EL (cell line): ENCODE data around the gene EGFL8.

Experiments used
- DNase-seq: peaks from one replicate; pipeline ENCODE4 v3.0.0-alpha.2; 2016

EGFL8 gene

DNA sequence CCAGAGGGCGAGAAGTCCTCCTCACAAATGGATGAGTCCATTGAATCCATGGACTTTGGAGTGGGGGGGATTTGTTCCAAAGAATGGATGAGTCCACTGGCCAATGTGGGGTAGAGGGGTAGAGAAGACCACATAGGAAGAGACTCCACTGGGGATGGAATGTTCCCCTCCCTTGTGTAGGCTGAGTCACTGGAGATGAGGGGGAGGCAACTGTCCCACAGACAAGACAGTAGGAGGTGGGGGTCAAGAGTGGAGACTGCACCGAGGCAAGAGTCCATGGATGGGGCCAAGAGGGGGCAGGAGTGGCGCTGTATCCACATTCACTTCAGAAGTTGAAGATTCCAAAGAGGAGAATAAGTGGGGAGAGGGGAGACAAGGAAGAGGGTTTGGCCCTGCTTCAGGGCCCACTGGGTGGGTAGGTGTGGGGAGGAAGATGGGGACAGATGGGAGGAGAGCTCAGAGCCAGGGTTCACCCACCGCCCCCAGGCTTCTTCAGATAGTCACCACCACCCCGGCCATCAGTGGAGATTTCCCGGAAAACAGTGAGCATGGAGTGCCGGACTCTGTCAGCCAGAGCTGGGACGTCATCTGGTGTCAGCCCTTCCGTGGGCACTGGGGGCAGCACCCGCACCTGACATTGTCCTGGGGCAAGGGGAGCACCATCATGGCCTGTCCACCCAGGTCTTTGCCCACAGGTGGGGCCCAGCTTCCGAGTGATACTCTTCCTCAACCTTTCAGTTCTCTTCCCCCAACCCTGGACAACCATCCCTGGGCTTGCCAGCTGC lies 4.6 kb downstream of the EGFL8 start:
- peak; percentile 42 for DNase-seq

- peak; percentile 59 for DNase-seq
Observed at GRCh38 chr6:32170294-32170693, 5.9 kb downstream of the EGFL8 start.

- no peak for DNase-seq
Observed at GRCh38 chr6:32171234-32171633, 6.8 kb downstream of the EGFL8 start.

GRCh38 chr6:32173051-32173727 lies 8.8 kb downstream of the EGFL8 start:
- no peak for DNase-seq

DNA sequence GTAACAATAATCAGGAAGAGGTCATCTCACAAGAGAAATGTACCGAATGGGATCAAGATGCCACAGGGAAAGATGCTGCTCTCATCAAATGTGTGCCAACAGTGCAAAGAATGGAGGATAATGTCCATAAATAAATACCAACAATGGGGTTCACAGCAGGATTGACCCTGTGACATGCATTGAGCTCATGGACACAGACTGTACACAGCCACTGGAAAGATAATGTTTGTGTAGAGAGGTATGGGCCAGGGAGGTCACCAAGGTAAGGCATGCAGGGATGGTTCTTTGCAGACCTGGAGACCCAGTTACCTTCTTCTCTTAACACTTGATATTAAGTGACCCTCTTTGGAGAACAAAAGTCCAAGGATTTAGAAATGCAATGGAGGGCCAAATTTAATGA lies 10.0 kb downstream of the EGFL8 start:
- no peak for DNase-seq

GRCh38 chr6:32175322-32175710 lies 10.9 kb downstream of the EGFL8 start:
- DNase-seq = no peak

DNA sequence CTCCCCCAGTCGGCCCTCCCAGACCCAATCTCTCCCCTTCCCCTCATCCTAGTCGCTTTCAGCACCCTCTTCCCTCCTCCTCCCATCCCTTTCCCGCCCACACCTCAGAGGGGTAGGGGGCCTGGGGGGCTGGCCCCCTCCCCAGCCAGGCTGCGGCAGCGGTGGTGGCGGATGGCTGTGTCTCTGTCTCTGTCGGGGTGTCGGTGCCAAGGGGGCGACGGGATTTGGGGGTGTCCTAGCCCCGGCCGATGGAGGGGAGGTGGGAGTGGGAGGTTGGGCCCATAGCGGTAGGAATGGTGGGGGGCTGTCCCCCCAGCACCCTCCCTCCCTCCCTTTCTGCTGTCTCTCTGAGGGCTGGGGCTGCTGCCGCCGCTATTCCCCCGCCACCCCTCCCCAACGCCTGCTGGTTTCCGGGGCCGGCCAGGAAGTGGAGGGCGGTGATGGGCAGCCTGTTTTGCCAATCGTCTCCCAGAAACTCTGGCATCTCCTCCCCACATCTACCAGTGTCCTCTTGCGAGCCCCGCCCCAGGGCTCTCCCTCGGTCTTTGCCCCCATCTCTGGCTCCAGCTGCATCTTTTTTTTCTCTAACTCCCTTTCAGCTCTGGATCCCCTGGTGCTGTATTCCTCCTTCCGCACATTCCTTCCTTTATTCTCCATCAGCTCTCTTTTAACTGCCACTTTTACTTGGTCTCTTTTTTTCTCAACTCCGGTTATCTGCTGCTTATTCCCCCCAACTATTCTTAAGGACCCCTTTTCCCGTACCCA lies 11.5 kb downstream of the EGFL8 start, which contains the start of gene AGPAT1:
Gene AGPAT1 (minus strand): TSS at position 374 of the 765 bp plus-strand sequence. CDS start 4,588 bp downstream, outside the sequence.
- peak; percentile 98 for DNase-seq

DNA sequence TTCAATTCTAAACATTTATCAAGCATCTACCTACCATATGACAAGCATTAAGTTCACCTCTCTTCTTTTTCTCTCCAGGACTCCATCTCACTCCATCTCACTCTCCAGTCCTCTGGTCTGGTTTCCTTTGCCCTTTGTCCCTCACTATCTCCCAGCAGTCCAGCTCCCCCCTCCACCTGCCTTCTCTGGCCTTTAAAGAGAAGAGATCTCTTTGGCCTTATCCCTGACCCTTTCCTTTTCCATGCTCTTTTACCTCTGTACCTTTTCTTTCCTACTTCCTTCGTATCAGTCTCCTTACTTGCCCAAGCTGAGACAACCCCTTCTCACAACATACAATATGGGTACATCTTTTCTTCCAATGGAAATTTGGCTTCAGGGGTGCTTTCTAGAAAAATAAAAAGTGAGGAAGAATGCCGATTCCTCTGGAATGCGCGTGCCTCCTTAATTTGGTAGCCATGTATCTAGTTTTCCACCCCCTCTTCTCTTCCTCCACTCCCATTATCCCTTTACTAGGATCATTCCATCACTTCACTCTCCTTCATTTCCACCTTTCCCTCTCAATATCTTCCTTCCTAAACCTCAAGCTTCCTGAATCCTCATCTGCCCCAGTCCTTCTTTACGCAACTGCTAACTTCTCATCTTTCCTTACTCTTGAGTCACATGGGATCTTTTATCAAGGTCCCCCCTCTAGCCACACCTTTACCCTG lies 12.2 kb downstream of the EGFL8 start:
- no peak for DNase-seq

DNA sequence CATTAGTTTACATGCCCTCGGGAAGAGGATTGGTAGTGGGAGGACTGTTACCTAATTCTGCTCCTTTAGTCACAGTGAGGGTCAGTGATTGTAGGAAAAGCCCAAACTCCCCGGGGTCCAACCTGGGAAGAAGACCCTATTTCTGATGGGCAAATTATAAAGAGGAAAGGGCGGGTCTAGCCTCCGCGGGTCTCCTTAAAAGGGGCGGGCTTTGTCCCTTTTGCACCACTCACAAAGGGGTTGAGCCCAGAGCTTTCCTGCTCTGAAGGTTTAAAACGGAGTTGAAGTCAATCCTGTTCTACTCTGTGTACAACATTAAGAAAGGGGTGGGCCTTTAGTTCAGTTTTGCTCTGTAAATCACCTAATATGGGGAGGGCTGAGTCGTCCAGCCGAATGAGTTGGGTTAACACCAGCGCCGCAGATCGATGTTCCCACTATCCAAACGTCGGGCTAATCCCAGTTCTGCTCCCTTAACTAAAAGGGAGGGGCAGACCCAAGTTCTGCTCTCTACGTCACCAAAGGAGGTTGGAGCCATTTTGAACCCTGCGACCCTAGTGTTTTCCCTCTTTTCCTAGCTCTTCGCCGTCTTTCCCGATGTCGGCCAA lies 12.9 kb downstream of the EGFL8 start:
- DNase-seq = no peak

DNA sequence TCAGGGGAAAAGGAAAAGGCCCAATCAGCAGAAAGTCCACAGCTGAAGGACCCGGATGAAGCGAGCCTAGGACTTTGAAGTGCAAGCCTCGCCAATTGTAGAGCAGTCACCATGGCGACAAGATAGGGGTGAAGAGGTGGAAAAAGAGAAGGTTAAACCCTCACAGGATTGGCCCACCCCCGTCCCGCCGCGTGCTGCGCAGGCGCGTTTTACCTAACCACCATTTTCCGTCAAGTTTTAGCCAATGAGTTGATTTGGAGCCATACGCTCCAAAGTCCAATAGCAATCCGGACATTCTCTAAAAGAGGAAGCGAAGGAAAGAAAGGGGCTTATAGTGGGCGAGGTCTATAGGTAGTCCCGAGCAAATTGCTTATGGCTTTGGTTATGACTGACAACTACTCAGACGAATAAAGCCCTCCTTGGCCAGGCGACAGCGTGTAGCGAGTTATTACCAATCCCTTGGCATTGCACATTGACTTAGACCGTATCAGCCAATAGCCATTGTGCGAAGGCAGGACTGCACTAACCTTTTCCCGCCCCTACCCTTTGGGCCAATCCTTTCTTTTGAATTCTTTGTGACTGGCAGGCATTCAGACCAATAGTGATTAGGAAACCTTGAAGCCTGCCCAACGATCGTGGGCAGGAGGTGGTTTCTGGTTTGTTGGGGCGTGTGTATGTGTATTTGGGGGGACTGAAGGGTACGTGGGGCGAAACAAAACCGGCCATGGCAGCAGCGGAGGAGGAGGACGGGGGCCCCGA lies 13.6 kb downstream of the EGFL8 start, which contains the start of gene RNF5:
Gene RNF5 (plus strand): TSS at position 618 of the 759 bp plus-strand sequence. CDS start 107 bp downstream, at position 725.
- peak; percentile 100 for DNase-seq

GRCh38 chr6:32178547-32179440 lies 14.4 kb downstream of the EGFL8 start:
- no peak for DNase-seq

- DNase-seq = no peak
Observed at GRCh38 chr6:32179766-32180405, 15.5 kb downstream of the EGFL8 start.

GRCh38 chr6:32181148-32181702 lies 16.8 kb downstream of the EGFL8 start:
- no peak for DNase-seq

- DNase-seq = no peak
Observed at GRCh38 chr6:32181915-32182529, 17.6 kb downstream of the EGFL8 start.

DNA sequence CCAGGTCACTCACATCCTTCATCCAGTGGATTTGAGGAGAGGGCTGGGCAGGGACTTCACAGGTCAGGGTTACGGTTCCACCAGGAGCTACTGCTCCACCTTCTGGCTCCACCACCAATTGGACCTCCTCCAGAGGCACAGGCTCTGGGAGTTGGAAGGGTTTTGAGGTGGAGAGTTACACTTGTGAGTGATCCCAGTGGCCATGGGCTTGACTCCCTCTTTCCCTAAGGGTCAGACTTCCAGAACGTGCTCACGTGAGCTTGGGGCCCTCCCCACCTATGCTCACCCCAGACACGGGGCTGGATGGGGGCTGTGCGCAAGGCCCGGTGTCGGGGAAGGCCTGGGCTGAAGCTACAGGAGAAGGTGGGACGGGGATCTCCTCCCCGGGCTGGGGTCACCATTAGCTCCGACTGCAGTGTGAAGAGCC lies 18.2 kb downstream of the EGFL8 start:
- no peak for DNase-seq

- no peak for DNase-seq
Observed at GRCh38 chr6:32183030-32183429, 18.6 kb downstream of the EGFL8 start.

DNA sequence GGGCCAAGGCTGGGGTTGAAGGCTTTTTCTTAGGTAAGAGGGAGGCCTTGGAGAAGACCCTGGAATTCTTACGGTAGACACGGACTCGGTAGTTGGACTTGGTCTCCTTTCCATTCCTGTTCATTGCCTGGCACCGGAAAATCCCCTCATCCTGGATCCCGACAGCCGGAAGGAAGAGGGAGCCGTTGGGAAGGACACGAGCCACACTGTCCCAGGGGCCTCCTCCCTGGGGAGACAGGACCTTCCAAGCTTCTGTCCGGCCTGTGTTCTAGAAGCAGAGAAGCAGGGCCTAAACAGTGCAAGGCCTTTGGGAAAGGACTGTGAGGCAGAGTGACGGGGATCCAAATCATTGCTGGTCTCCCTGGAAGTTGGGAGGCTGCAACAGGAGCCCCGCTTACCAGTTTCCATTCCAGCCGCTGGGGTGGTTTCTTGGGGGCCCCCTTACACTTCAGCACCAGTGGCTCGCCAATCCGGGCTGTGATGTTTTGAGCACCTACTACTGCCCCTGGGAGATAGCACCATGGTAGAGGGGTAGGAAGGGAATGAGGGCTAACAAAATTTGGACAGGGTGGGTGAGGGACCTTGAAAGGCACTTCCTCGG lies 19.2 kb downstream of the EGFL8 start:
- no peak for DNase-seq

DNA sequence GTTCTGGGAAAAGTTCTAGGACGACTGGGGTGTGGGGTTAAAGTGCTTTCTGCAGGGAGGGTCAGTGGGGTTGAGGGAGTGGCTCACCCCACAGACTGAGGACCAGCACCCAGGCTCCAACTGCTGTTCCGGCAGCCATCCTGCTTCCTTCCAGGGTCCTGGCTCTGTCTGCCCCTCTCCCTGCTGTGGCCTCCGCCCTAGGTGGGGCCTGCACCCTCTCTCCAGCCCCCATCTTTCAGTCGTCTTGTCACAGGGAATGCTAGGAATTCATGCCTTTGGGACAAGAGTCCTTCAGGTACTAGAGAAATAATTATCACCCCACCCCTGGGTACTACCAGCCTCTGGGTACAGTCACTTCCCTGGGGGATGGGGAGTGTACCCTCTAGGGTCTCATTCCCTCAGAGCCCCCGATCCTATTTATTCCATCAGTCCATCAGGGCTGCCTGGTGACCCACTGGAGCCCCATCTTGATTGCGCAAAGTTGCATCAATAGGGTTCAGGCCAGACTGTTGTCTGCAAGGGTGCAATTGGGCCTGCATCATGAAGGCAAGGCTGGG lies 19.8 kb downstream of the EGFL8 start, which contains the start of gene AGER:
Gene AGER (minus strand): TSS at position 170 of the 557 bp plus-strand sequence. CDS start 31 bp downstream, at position 139.
- DNase-seq = no peak
